Stimulated activated CD8-positive, alpha-beta memory T cell treated with anti-CD3 and anti-CD28 coated beads, Interleukin-12 subunit alpha, Interleukin-12 subunit beta, amount 100 ng/mL, for 4 hours (primary cell): ENCODE measurements around the gene MDGA2.

Experiments used
- DNase-seq: peaks from one replicate; pipeline ENCODE4 v3.0.0-alpha.2; 2020; ENCODE audit warnings: low read depth

Gene MDGA2

GRCh38 chr14:47485421-47485820 lies 190.0 kb downstream of the MDGA2 start:
- no peak for DNase-seq

DNA sequence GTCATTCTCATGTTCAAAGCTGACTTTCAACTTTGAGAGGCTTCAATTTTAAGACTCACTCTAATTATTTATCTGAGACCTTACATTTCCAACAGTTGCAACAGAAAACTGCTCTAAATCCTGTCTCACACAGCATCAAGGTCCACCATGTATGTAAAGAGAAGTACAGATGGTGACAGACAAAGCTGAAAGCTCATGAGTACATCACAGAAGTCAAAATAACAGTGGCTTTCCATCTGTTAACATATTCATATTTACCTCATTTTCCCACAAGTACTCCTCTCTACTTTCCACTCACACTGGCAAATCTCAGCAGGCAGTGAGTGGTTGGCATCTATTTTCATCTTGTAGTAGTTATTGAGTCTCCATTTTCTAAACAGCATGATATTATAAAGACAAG lies 192.0 kb downstream of the MDGA2 start:
- no peak for DNase-seq

GRCh38 chr14:47471075-47471474 lies 204.3 kb downstream of the MDGA2 start:
- DNase-seq, result no peak

GRCh38 chr14:47466916-47467315 lies 208.5 kb downstream of the MDGA2 start:
- DNase-seq, result no peak

DNA sequence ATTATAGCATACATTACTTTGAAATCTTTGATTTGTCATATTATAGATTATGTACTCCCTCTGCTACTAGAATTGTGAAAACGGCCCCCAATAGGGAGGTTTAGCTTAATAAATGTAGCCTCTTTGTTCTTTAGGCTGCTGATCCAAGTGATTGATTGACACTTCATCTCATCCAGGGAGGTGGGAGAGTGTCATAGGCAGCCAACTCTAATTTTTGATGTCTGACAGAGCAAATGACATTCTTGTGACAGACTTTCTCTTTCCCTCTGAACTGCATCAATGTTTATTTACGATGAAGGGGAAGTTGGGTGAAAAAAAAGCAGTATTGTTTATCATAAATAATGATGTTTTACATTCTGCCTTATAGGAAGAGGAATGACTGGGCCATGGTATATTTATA lies 221.4 kb downstream of the MDGA2 start:
- DNase-seq, result no peak

DNA sequence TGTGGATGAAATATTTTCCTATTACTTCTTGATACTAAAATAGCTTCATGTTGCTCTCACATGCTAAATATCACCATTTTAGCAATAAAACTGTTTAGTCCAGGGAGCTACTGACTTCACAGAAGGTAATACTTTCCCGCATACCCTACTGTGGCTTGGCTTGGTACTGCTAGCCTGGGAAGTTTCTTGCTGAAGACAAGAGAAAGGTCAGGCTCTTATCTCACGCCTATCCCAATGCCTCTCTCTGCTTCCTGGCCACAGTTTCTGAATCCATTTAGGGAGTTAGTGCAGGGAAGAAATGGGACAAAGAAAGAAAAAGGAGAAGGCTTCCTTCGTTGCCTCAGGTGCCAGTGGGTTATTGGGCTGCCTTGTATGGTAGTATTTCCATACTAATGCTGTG lies 228.3 kb downstream of the MDGA2 start:
- no peak for DNase-seq

GRCh38 chr14:47442211-47442610 lies 233.2 kb downstream of the MDGA2 start:
- no peak for DNase-seq

GRCh38 chr14:47439953-47440352 lies 235.5 kb downstream of the MDGA2 start:
- DNase-seq, result no peak

- DNase-seq, result no peak
Observed at GRCh38 chr14:47438650-47439140, 236.7 kb downstream of the MDGA2 start.

- no peak for DNase-seq
Observed at GRCh38 chr14:47435331-47435965, 240.0 kb downstream of the MDGA2 start.

GRCh38 chr14:47427629-47428028 lies 247.8 kb downstream of the MDGA2 start:
- no peak for DNase-seq

DNA sequence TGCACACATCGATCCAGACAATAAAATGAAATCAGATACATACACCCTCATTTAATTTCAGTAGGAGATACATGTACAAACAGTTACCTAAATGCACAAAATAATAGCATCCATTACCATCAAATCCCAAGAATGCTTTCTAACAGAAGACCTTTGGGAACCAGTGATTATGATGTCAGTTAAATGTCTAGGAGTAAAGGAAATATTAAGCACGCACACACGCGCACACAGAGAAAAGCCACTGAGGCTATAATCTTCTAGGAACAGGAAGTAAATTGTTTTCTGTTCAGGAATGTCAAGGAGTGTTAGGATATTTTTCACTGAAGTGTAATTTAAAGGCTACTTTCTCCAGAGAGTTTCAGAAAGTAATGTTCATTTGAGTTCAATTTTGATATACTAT lies 250.1 kb downstream of the MDGA2 start:
- no peak for DNase-seq

DNA sequence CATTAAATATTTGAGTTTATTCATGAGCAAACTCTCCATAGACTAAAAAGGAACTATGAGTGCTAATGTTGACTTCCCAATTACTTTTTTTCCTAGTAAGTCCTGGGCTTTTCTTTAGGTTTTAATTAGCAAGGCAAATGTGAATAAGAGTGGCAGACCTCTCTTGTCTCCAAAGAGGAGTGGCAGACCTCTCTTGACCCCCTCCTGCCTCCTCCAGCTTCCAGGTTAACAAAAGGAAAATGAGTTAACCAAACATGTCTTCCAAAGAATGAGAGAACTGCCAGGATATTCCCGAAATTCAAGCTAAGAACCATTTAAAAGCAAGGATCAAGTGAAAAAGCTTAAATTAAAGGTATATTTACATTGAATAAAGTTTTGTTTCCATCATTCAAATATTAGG lies 253.2 kb downstream of the MDGA2 start:
- no peak for DNase-seq

- DNase-seq, result no peak
Observed at GRCh38 chr14:47411523-47411922, 263.9 kb downstream of the MDGA2 start.

- DNase-seq, result no peak
Observed at GRCh38 chr14:47392326-47392725, 283.1 kb downstream of the MDGA2 start.

GRCh38 chr14:47390831-47391504 lies 284.4 kb downstream of the MDGA2 start:
- no peak for DNase-seq

- no peak for DNase-seq
Observed at GRCh38 chr14:47389535-47389934, 285.9 kb downstream of the MDGA2 start.

- no peak for DNase-seq
Observed at GRCh38 chr14:47366006-47366405, 309.4 kb downstream of the MDGA2 start.

- no peak for DNase-seq
Observed at GRCh38 chr14:47365233-47365632, 310.2 kb downstream of the MDGA2 start.

GRCh38 chr14:47353186-47353585 lies 322.2 kb downstream of the MDGA2 start:
- DNase-seq, result no peak

DNA sequence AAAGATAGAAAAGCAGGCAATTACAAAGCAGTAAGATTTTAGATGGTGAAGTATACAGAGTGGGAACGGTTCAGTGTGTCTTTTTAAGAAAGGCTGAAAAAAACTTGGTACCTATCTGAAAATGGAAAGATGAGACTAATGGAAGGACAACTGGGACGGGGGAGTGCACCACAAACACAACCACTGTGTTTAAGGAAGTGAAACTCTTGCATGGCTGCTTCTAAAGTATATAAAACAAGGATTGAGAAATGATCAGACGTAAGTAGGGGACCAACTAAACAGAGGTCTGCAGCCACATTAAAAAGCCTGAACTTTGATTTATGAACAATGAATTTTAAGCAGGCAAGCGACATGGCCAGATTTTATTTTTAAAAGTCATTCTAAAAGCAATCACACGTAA lies 328.6 kb downstream of the MDGA2 start:
- no peak for DNase-seq

DNA sequence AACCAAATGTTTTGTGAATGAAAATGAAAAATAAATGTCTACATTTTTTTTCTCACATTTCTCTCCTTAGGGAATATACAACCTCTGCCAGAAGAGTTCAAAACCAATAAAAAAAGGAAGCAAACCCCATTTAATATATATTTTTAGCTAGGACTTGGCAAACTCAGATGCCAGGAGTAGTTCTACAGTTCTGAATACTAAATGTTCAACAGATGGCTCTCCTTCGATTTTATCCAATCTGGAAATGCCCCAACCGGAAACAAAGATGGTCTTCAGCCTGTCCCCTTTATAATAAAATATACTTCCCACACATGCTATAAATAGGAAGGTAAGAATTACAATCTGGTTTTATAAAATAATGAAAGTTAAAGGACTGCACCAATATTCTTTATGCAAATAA lies 330.4 kb downstream of the MDGA2 start:
- no peak for DNase-seq

DNA sequence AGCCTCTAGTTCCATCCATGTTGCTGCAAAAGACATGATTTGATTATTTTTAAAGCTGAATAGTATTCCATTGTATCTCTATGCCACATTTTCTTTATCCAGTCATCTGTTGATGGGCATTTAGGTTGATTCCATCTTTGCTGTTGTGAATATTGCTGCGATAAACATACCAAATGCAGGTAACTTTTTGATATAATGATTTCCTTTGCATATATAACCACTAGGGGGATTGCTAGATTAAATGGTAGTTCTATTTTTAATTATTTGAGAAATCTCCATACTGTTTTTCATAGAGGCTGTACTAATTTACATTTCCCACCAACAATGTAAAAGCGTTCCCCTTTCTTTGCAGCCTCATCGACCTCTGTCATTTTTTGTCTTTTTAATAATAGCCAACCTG lies 342.5 kb downstream of the MDGA2 start:
- DNase-seq, result no peak

DNA sequence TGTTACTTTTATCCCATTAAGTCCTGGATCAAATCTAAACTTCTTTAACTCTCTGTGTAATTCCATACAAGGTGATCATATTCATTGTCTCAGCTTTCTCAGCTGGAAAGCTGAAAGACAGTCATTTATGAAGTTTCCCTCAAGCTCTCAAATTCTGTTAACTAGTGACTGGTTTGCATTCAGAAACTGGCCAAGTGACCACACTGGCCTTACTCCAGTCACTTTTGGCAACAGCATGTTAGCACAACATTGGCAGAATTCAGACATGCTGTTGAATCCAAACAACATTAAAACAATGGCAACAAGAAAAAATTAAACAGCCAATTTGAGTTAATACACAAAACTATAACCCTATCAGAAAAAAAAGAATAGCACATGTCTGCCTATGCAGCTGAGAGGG lies 343.3 kb downstream of the MDGA2 start:
- no peak for DNase-seq
